Liver (tissue), 9 donors: ENCODE measurements around the gene PTPRN2. TPM values are rescaled to one million over a fixed set of nuclear protein-coding genes. Genes with fewer than 3 reads are reported as not detected.

Source experiments
- DNase-seq: peaks from one replicate; pipeline ENCODE4 v3.0.0-alpha.2; 2017; ENCODE audit warnings: low spot score
- H3K27ac ChIP-seq, 2 donors: one replicate each; pipeline ENCODE4 v1.7.0; 2013; ENCODE audit warnings: inconsistent platforms in 2 of 2, low read length in 2 of 2, control low read depth in 1 of 2, low read depth in 1 of 2, mild to moderate bottlenecking in 1 of 2
- H3K27me3 ChIP-seq, 4 donors: one replicate each; pipeline versions ENCODE4 v1.6.1 to v1.7.0; 2013; ENCODE audit warnings: low read length in 3 of 4, inconsistent platforms in 1 of 4, mild to moderate bottlenecking in 1 of 4, moderate library complexity in 1 of 4; ENCODE audit not compliant: control insufficient read depth in 4 of 4, insufficient read depth in 4 of 4
- H3K36me3 ChIP-seq, 4 donors: one replicate each; pipeline versions ENCODE4 v1.6.1 to v1.7.0; 2013; ENCODE audit warnings: low read length in 3 of 4, mild to moderate bottlenecking in 3 of 4, low read depth in 1 of 4, moderate library complexity in 1 of 4; ENCODE audit not compliant: control insufficient read depth in 4 of 4, insufficient read depth in 3 of 4
- H3K4me1 ChIP-seq, 4 donors: one replicate each; pipeline versions ENCODE4 v1.6.1 to v1.7.0; 2013; ENCODE audit warnings: low read length in 3 of 4, mild to moderate bottlenecking in 3 of 4, moderate library complexity in 1 of 4; ENCODE audit not compliant: control insufficient read depth in 4 of 4, insufficient read depth in 4 of 4
- H3K4me3 ChIP-seq, 3 donors: one replicate each; pipeline versions ENCODE4 v1.6.1 to v1.7.0; 2013; ENCODE audit warnings: low read length in 3 of 3, control low read depth in 1 of 3, low read depth in 1 of 3, mild to moderate bottlenecking in 1 of 3
- H3K9ac ChIP-seq, 2 donors: one replicate each; pipeline ENCODE4 v1.7.0; 2013; ENCODE audit warnings: low read length in 2 of 2, mild to moderate bottlenecking in 2 of 2, moderate library complexity in 2 of 2, control low read depth in 1 of 2, low read depth in 1 of 2
- H3K9me3 ChIP-seq, 4 donors: one replicate each; pipeline versions ENCODE4 v1.6.1 to v1.7.0; 2013; ENCODE audit warnings: low read length in 3 of 4; ENCODE audit not compliant: control insufficient read depth in 4 of 4
- EGR1 ChIP-seq, 2 donors: IDR thresholded peaks; 2 replicates each; pipeline ENCODE4 v1.6.1; 2016 to 2018; ENCODE audit warnings: antibody characterized with exemption in 2 of 2, low read depth in 2 of 2
- FOXA1 ChIP-seq: IDR thresholded peaks from 2 replicates; pipeline ENCODE4 v1.6.1; 2016; ENCODE audit warnings: antibody characterized with exemption
- FOXA2 ChIP-seq: IDR thresholded peaks from 2 replicates; pipeline ENCODE4 v1.6.1; 2016; ENCODE audit warnings: antibody characterized with exemption
- GABPA ChIP-seq, 2 donors: IDR thresholded peaks in 1 of 2; conservative IDR thresholded peaks in 1 of 2; 2 replicates each; pipeline ENCODE4 v1.6.1; 2016; ENCODE audit warnings: antibody characterized with exemption in 2 of 2, mild to moderate bottlenecking in 1 of 2, moderate library complexity in 1 of 2
- HNF4A ChIP-seq, 2 donors: conservative IDR thresholded peaks; 2 replicates each; pipeline ENCODE4 v1.6.1; 2016; ENCODE audit warnings: antibody characterized with exemption in 2 of 2, mild to moderate bottlenecking in 2 of 2
- HNF4G ChIP-seq: IDR thresholded peaks from 2 replicates; pipeline ENCODE4 v1.6.1; 2016; ENCODE audit warnings: antibody characterized with exemption
- JUND ChIP-seq, 2 donors: IDR thresholded peaks; 2 replicates each; pipeline ENCODE4 v1.6.1; 2016; ENCODE audit warnings: antibody characterized with exemption in 2 of 2
- NR2F2 ChIP-seq: IDR thresholded peaks from 2 replicates; pipeline ENCODE4 v1.6.1; 2016; ENCODE audit warnings: antibody characterized with exemption
- RAD21 ChIP-seq, 2 donors: IDR thresholded peaks; 2 replicates each; pipeline ENCODE4 v1.6.1; 2016; ENCODE audit warnings: antibody characterized with exemption in 2 of 2, mild to moderate bottlenecking in 2 of 2
- REST ChIP-seq: IDR thresholded peaks from 2 replicates; pipeline ENCODE4 v1.6.1; 2016; ENCODE audit warnings: antibody characterized with exemption, mild to moderate bottlenecking
- RXRA ChIP-seq, 2 donors: IDR thresholded peaks; 2 replicates each; pipeline ENCODE4 v1.6.1; 2017 to 2018; ENCODE audit warnings: antibody characterized with exemption in 2 of 2, mild to moderate bottlenecking in 1 of 2
- SP1 ChIP-seq: IDR thresholded peaks from 2 replicates; pipeline ENCODE4 v1.6.1; 2018; ENCODE audit warnings: antibody characterized with exemption, mild to moderate bottlenecking
- TAF1 ChIP-seq: conservative IDR thresholded peaks from 2 replicates; pipeline ENCODE4 v1.6.1; 2016; ENCODE audit warnings: antibody characterized with exemption, mild to moderate bottlenecking
- YY1 ChIP-seq: IDR thresholded peaks from 2 replicates; pipeline ENCODE4 v1.6.1; 2016; ENCODE audit warnings: antibody characterized with exemption, mild to moderate bottlenecking
- WGBS: extraction: QIAGEN DNeasy Blood & Tissue Kit; methylation state at CpG from one replicate; pipeline ENCODE4 v1.1.7; 2013; 5-methylcytosine and 5-hydroxymethylcytosine counted together
- polyA plus RNA-seq, 2 donors: library from polyadenylated mRNA; stranded (reverse) in 1 of 2; unstranded in 1 of 2; fragments of 200-250 nt in 1 of 2; fragments of >200 nt in 1 of 2; fragmentation: Nextera tagmentation in 1 of 2; extraction: Ambion mirVana in 1 of 2; gene quantifications; one replicate each; pipeline versions ENCODE4 v1.2.1 to v1.2.3, GENCODE V29; 2013 to 2015
- total RNA-seq, 2 donors: library from RNA; depleted of rRNA; stranded (reverse); fragments of >200 nt; gene quantifications; one replicate each; pipeline ENCODE4 v1.2.3, GENCODE V29; 2014
- TF ChIP-seq, protein P1 (sequence below): IDR thresholded peaks from 2 replicates; pipeline ENCODE4 v1.6.1; 2016; ENCODE audit warnings: antibody characterized with exemption
- TF ChIP-seq, protein P2 (sequence below): IDR thresholded peaks from 2 replicates; pipeline ENCODE4 v1.6.1; 2016; ENCODE audit warnings: antibody characterized with exemption
- TF ChIP-seq, protein P3 (sequence below): fragments of 150-350 bp; IDR thresholded peaks from 2 replicates; pipeline ENCODE4 v1.5.1; 2017; ENCODE audit warnings: improper control_type of control experiment, low read depth, low read length; ENCODE audit not compliant: missing input control
- TF ChIP-seq, protein P4 (sequence below): IDR thresholded peaks from 2 replicates; pipeline ENCODE4 v1.6.1; 2016; ENCODE audit warnings: antibody characterized with exemption
- donor health status: healthy.
- donor health status: healthy.
- donor health status: healthy.
- donor health status: healthy.
- donor health status: healthy.

Gene PTPRN2
- total and polyA plus RNA-seq, 4 donors, result 0.75 to 1.9 (median 1.1) TPM

DNA sequence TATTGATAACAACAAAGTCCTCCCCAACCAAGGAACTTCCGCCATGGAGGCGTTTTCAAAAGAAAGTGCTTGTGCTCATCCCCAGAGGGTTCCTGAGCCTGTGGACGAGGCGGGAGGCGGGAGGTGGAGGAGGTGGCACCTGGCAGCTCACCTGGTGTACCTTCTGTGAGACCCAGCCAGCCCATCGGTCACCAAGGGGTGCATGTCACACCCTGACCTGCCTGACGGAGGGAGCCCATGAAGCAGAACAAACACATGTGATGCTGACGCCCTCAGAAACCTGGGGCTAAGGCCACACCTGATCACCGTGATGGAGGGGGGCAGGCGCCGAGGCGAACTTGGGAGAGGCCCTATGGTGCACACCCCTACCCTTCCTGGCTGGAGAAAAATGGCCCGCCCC lies 792.0 kb downstream of the PTPRN2 start:
- DNase-seq, result no peak
- H3K4me1 ChIP-seq, result no peaks in the 10 kb centered on the region
- H3K9me3 ChIP-seq, result no peaks in the 10 kb centered on the region
- H3K4me3 ChIP-seq, result no peak overlapping the region
- no peak overlapping the region for H3K9ac ChIP-seq
- H3K36me3 ChIP-seq, result no peaks in the 10 kb centered on the region
- H3K27ac ChIP-seq, result no peak overlapping the region
- 86% methylated on average over 13 of the region's 13 CpGs for WGBS
- TF ChIP-seq, protein P1, sequence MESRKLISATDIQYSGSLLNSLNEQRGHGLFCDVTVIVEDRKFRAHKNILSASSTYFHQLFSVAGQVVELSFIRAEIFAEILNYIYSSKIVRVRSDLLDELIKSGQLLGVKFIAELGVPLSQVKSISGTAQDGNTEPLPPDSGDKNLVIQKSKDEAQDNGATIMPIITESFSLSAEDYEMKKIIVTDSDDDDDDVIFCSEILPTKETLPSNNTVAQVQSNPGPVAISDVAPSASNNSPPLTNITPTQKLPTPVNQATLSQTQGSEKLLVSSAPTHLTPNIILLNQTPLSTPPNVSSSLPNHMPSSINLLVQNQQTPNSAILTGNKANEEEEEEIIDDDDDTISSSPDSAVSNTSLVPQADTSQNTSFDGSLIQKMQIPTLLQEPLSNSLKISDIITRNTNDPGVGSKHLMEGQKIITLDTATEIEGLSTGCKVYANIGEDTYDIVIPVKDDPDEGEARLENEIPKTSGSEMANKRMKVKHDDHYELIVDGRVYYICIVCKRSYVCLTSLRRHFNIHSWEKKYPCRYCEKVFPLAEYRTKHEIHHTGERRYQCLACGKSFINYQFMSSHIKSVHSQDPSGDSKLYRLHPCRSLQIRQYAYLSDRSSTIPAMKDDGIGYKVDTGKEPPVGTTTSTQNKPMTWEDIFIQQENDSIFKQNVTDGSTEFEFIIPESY, result no peak
- TF ChIP-seq SP1, result no peak
- no peak for TF ChIP-seq TAF1
- no peak for TF ChIP-seq FOXA2
- TF ChIP-seq NR2F2, result no peak
- TF ChIP-seq EGR1 (IDR thresholded peaks at IDR 0.05; ENCODE audit: low read depth in 2 of 2), result no peak
- no peak for TF ChIP-seq HNF4G
- TF ChIP-seq, protein P2, sequence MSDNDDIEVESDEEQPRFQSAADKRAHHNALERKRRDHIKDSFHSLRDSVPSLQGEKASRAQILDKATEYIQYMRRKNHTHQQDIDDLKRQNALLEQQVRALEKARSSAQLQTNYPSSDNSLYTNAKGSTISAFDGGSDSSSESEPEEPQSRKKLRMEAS, result no peak
- TF ChIP-seq, protein P3, sequence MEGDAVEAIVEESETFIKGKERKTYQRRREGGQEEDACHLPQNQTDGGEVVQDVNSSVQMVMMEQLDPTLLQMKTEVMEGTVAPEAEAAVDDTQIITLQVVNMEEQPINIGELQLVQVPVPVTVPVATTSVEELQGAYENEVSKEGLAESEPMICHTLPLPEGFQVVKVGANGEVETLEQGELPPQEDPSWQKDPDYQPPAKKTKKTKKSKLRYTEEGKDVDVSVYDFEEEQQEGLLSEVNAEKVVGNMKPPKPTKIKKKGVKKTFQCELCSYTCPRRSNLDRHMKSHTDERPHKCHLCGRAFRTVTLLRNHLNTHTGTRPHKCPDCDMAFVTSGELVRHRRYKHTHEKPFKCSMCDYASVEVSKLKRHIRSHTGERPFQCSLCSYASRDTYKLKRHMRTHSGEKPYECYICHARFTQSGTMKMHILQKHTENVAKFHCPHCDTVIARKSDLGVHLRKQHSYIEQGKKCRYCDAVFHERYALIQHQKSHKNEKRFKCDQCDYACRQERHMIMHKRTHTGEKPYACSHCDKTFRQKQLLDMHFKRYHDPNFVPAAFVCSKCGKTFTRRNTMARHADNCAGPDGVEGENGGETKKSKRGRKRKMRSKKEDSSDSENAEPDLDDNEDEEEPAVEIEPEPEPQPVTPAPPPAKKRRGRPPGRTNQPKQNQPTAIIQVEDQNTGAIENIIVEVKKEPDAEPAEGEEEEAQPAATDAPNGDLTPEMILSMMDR, result no peak
- no peak for TF ChIP-seq RXRA (IDR thresholded peaks at IDR 0.05)
- TF ChIP-seq HNF4A (conservative IDR thresholded peaks at IDR 0.05), result no peak
- TF ChIP-seq FOXA1, result no peak
- no peak for TF ChIP-seq RAD21 (IDR thresholded peaks at IDR 0.05)
- TF ChIP-seq JUND (IDR thresholded peaks at IDR 0.05), result no peak
- TF ChIP-seq GABPA (IDR thresholded peaks at IDR 0.05 in 1 of 2, conservative IDR thresholded peaks at IDR 0.05 in 1 of 2), result no peak
- TF ChIP-seq YY1, result no peak
- no peak for TF ChIP-seq REST
- TF ChIP-seq, protein P4, sequence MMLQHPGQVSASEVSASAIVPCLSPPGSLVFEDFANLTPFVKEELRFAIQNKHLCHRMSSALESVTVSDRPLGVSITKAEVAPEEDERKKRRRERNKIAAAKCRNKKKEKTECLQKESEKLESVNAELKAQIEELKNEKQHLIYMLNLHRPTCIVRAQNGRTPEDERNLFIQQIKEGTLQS, result no peak
- H3K27me3 ChIP-seq, result no peaks in the 10 kb centered on the region
